AG04449 (cell line): ENCODE data around the gene PAOX.
A peak's percentile ranks its signal among the peaks of the same experiment; 100 is the strongest.

Experiments used
- CTCF ChIA-PET: fragments of 350-600 bp; formaldehyde crosslinking; extraction: SDS; loops from one replicate; lab custom pipeline; 2021; ENCODE audit warnings: antibody characterized with exemption; lab: Yijun Ruan, JAX
- POLR2A ChIA-PET: fragments of 400-600, 350-600 bp; formaldehyde crosslinking; extraction: SDS; loops from one replicate; lab custom pipeline; 2020; ENCODE audit warnings: antibody characterized with exemption, inconsistent platforms; lab: Yijun Ruan, JAX
- DNase-seq: peaks from one replicate; pipeline ENCODE4 v3.0.0-alpha.2; 2010; ENCODE audit warnings: low read depth, low spot score
- H3K4me3 ChIP-seq: 2 replicates; pipeline ENCODE4 v1.5.1; 2011; ENCODE audit warnings: low read depth, mild to moderate bottlenecking, control low read depth, low read length
- CTCF ChIP-seq: IDR thresholded peaks from one replicate; pipeline ENCODE4 v1.5.1; 2011; ENCODE audit warnings: mild to moderate bottlenecking, moderate library complexity, low read length, control low read depth, inconsistent platforms; ENCODE audit not compliant: insufficient read depth; ENCODE audit errors: missing control alignments

Gene PAOX

GRCh38 chr10:133438711-133439273 lies 59.7 kb downstream of the PAOX start:
- POLR2A ChIA-PET, result no interaction called here
- DNase-seq, result no peak
- peak; percentile 18 for TF ChIP-seq CTCF
- H3K4me3 ChIP-seq, result no peak overlapping the region
- CTCF ChIA-PET, result interaction anchor here (0.6 to 2.3 kb wide), 10 partner anchors 9 to 179 kb away, joined by 3 to 11 read pairs (median 4); no protein-coding TSS in a partner anchor

DNA sequence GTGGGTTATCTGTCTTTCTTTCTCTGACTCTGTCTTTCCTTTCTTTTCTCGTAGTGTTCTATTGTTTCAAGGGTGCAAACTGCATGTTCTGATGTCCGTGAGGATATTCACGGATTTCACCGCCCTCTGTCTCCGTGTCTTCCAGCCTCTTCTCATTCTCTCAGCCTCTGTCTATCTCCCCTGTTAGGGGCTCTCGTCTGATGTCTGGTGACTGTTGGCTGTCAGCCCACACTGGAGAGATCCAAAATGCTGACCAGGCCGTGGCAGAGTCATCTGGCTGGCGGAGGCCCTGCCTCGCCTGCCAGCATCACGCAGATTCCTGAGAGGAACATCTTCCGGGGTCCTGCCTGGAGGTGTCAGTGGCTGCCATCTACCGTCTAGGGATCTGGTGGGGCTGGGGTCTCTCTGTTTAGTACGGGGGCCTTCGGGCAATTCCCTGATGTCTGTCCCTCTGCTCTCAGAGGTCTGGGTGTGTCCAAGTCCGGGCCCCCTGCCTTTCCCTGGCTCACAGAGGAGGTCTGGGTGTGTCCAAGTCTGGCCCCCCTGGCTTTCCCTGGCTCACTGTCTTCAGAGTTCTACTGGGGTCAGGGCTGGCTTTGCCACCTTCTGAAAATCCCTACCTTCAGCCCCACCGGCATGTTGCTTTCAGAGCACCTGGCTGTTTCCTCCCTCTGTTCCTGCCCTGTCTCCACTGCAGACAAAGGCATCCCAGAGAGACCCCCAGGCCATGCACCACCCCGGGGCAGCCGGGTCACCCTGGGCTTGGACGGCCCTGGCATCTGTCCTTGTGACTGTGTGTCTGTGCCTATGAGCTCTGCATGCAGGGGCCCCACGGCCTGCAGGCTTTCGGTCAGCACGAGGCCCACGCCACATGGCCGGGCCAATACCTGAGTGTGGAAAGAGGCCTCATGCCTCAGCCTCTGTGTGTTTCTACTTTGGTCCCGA lies 60.7 kb downstream of the PAOX start:
- no peak for TF ChIP-seq CTCF
- ChIA-PET POLR2A (no interaction called here), CTCF (interaction anchor here (0.8 to 1.3 kb wide), 6 partner anchors 8 to 178 kb away, joined by 3 to 4 read pairs (median 3); no protein-coding TSS in a partner anchor)
- no peak for DNase-seq
- H3K4me3 ChIP-seq, result no peak overlapping the region

DNA sequence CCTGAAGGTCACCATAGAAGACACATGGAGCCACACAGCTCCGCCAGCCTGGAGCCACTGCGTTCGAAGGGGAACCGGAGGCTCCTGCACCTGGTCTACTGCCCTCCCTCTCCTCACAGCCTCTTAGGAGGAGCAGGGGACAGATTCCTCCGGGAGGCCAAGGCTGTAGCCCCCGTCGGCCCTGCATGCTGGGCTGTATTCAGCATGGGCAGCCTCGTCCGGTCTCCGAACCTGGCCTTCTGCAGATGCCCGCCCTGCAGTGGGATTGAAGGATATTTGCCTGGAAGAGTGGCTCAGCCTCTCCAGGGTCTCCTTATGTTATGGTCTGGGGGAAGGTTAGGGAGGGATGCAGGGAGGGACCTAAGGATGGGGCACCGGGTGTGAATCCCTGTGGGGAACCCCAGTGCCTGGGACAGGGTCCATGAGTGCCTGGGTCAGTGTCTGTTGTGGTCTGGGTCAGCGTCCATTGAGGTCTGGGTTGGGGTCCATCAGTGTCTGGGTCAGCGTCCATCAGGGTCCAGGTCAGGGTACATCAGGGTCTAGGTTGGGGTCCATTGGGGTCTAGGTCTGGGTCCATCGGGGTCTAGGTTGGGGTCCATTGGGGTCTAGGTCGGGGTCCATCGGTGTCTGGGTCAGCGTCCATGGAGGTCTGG lies 61.7 kb downstream of the PAOX start:
- no peak for TF ChIP-seq CTCF
- CTCF ChIA-PET, result interaction anchor here (1.3 kb wide), 1 partner anchor 168 kb away, joined by 3 read pairs; no protein-coding TSS in a partner anchor
- DNase-seq, result no peak
- H3K4me3 ChIP-seq, result no peak overlapping the region
- POLR2A ChIA-PET, result no interaction called here
